ENCODE results near the gene ZFP36L1.

The ZFP36L1 gene

DNA sequence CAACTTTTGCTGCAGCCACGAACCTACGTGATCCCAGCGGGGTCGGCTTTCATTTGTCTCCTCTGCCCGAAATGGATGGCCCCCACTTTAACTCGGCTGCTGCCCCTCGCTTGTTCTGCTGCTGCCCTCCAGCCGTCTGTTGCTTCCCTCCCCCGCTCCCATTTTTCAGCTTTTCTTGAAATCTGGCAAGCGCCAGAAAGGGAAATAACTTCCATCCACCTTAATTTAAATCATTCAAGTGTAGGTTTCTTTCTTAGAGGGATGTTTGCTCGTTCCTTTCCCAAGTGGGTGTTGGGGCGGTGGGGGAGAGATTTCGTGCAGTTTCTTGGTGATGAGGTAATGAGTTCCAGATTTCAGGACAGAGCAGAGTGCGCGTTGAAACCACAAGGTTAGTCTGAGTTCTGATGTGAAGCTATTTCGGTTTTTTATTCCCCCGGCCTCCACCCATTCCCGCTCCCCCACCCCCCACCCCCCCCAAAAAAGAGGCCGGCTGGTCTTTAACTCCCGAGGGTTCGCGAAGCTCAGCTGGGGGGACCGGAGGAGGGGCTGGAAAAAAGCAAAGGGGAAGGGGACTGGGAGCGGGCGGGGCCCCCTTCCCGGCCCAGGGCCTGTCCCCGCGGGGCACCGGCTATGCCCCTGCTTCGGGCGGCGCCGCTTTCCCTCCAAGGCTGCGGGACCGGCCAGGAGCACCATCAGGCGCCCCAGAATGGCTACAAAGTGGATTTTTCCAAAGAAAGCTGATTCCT, 2.2 kb upstream of the ZFP36L1 start:
- DNase-seq, result peak; percentile 75 to 82 (median 80)

DNA sequence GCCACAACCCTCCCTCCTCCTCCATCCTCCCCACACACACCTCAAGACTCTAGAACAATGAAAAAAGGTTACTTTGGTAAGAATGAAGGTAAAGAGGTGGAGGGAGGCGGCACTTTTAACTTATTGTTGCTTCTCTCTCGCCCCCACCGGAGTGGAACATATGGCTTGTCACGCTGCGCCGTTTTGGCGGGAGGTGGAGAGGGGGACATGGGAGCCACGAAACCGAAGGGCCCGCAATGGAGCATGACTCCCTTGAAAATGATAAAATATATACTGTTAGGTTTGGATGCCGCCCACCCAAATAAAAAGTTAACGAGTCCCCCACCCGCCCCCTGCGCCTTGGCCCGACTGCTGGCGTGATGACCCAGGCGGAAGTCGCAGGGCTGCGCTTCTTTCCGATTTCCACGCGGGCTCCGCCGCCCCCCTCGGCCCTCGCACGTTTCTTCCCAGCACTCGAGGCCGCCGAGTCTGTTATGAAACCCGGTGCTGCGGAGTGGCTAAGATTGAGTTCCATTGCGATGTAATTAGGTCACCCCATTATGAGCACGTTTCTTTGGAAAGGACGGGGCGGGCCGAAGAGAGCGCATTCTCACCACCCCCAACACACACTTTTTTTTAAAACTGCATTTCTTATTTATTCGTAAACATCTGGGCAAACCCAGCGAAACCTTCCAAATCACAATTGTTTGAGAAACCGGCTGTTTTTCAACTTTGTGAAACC, 1.4 kb upstream of the ZFP36L1 start:
- DNase-seq, result peak; percentile 91 to 95 (median 94)

GRCh38 chr14:68793734-68794129, 865 bp upstream of the ZFP36L1 start:
- peak in 2 of 4 experiments; percentile 69 to 75 for DNase-seq

DNA sequence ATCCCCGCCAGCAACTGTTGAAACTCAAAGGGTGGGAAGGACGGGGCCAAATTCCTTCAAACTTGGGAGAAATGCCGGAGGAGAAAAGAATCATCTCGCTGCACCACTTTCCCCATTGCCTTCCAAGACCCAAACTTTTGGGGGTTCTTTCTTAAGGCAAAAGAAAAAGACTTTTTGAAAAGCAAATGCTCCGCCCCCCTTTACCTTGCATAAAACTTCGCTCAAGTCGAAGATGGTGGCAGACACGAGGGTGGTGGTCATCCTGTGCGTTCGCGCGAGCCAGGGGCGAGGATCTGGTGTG, 239 bp downstream of the ZFP36L1 start:
- no peak for DNase-seq

GRCh38 chr14:68791902-68792677, 777 bp downstream of the ZFP36L1 start:
- DNase-seq, result peak; percentile 40 to 60 (median 48)

GRCh38 chr14:68791078-68791901, 1.6 kb downstream of the ZFP36L1 start:
- DNase-seq, result peak in 3 of 4 experiments; percentile 23 to 45 (median 40)

- DNase-seq, result peak in 3 of 4 experiments; percentile 42 to 52 (median 49)
These were observed 2.2 kb downstream of the ZFP36L1 start for GRCh38 chr14:68790644-68791077.

DNA sequence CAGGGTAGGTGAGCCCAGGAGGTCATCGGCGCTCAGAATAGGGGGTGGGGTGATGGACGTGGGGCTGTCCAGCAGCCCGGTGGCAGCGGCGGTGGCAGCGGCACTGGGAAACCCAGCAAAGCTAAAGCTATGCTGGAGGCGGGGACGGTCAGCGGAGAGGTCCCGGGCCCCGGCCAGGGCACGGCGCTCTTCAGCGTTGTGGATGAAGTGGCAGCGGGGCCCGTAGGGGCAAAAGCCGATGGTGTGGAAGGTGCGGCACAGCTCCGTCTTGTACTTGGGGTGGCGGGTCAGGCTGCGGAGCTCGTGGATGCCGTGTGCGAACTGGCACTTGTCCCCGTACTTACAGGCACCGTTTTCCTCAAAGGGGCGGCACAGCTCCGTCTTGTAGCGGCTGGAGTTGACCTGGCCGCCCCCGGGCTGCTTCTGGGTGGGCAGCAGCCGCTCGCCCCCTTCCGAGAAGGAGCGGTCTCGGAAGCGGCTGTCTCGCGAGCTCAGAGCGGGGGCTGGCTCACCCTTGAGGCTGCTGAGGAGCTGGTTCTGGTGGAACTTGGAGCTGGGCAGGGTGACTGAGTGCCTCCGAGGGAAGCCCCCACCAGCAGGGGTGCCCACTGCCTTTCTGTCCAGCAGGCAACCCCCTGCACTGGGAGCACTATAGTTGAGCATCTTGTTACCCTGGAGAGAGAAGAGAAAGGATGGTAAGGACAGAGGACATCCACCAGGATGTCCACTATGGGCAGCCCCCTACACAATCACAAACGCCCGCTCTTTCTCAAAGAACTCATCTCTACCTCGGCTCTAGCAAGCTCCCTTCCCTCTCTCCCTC, 2.8 kb downstream of the ZFP36L1 start:
- peak in 2 of 4 experiments; percentile 17 to 45 for DNase-seq

GRCh38 chr14:68788996-68789820, 3.7 kb downstream of the ZFP36L1 start:
- peak; percentile 79 to 90 (median 87) for DNase-seq

DNA sequence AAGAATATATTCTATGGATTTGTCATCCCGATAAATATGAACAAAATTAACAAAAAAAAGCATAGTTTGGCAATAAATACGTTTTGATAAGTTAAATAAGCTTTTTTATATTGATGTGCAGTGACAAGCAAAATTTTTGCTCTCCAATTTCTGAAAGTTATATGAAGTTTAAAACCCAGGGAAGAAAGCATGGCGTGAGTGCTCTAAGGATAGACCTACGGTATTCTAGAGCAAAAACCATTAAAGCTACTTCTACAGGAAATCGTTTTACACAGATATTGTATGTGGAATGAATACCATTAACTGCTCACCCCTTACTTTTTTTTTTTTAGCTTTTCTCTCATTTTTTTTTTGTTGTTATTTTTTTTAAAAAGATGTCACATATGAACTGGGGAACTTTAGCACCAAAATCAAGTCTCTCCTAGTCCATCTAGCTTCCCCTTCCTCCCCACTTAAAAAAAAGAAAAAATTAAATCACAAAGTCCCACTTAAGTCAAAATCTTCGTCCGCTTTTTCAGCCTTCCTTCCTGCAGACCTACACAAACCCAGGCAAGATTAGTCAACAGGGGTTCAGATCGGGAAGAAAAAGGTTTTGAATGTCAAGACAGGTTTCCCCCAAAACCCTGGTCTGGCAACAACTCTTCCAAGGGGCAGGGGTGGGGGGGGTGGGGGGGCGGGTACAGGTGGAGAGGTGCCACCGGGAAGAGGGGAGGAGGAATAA, 4.4 kb downstream of the ZFP36L1 start:
- DNase-seq, result peak in 2 of 4 experiments; percentile 34 to 58

- peak in 3 of 4 experiments; percentile 59 to 66 (median 61) for DNase-seq
These were observed 5.5 kb downstream of the ZFP36L1 start for GRCh38 chr14:68787092-68787992.

DNA sequence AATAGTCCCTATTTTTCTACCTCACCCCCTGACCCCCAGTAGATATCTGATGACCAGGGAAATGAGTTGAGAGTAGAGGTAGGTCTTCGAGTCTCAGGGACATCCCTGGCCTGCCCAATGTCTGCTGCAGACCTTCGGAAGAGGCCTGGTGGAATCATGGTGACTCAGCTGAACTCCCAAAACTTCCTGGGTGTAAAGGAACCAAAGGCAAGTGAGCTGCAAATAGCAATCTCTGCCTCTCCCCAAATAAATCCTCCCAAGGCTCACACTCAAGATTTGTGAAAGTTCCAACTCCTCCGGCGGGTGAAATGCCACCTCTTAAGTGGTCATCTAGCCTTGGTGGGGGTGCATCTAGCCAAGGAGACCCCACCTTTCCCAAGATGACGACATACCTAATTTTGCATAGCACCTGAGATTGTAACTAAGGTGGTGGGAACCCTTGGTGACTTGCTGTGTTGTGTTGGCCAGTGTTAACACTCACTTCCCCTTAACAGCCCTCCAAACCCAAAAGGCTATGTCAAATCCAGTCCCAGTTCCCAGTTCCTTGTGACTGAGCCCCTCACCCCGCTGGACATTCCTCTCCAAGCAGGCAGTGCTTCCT, 6.3 kb downstream of the ZFP36L1 start:
- peak; percentile 65 to 79 (median 72) for DNase-seq

DNA sequence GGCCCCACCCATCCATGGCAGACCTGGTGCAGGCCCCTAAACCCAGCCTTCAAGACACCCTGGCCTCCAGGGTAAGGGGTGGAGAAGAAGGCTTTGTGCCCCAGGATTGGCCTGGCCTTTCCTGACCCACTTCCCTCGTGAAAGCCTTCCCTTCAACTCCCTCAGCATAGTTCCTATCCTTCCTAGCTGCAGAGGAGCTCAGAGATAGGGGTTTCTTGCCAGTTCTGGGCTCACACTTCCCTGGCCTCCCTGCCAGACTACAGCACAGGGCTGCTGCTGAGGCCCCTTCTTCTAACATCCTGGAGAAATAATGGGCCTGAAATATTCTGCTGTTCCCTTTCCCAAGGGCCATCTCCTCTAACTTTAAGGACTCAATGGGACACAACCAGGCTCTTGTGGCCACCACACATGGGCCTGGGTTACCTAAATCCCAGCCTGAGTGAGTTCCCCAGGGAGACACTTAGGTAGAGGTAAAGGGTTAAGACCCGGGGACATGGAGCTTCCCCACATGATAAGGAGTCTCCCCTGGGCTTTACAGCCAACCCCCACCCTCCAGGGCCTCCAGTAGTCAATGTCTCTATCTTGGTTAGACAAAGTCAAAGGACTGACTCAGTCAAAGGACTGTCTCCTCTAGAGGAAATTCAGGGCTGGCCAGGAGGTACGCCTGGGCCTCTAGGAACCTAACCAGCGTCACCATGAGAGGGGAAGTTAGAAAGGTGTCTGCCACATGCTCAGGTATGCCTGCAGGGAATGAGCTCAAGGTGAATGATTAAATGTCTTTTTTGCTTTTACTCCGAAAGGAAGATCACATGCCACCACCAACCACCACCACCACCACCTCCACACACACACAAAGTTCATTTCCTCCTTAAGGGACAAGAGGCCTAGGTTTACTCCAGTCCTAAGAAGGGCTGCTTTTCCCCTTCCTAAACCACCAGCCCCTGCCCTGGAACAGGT, 7.1 kb downstream of the ZFP36L1 start:
- peak; percentile 41 to 68 (median 52) for DNase-seq

GRCh38 chr14:68784978-68785533, 7.8 kb downstream of the ZFP36L1 start:
- DNase-seq, result no peak

DNA sequence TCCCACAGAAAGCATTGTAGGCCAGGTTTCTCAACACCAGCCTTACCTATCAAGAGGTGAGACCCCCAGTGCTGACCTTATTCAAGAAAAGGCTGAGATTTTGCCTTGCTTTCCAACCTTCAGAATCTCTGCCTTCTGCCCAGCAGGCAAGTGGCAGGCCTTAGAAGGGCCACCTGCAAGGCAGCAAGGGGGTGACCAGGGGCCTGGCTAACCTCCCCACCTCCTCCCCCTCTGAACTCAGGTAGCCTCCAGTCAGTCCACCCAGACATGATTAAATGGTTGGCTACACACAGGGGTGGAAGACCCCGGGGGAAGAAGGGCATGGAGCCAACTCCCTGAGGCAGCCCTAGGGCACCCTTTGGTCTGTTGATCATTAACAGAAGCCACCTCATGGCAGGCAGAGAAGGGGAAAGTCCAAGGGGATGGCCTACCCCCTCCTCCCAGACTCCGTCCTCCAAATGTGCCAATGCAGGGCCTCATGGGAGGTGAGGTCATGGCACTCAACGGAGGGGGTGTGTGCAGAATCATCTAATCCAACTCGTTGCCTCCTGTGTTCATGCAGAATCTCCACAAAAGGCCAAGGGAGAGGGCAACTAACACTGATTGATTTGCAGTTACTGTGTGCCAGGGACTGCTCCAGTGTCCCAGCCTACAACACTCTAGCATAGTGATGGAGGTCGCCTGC, 8.5 kb downstream of the ZFP36L1 start:
- no peak for DNase-seq

Data from suppressor macrophage (primary cell).